Right lobe of liver (tissue), 6 donors: ENCODE results near the gene TM2D3. TPM values are rescaled to one million over a fixed set of nuclear protein-coding genes. Genes with fewer than 3 reads are reported as not detected.
"Not testable (repeated sequence)": the region's sequence is repeated elsewhere in the genome, so short reads cannot be mapped to it uniquely, and the experiment has no call there.

Source experiments
- ATAC-seq, 4 donors: fragments of 200-7000 bp; cut with Tn5 transposase; one replicate each; pipeline ENCODE4 v1.9.1; 2020; ENCODE audit warnings: mild to moderate bottlenecking in 4 of 4, moderate library complexity in 4 of 4
- DNase-seq, 3 donors: peaks; one replicate each; pipeline ENCODE4 v3.0.0-alpha.2; 2020
- H3K27ac ChIP-seq, 3 donors: fragments of 200-600 bp; one replicate each; pipeline ENCODE4 v1.8.0; 2022
- H3K27me3 ChIP-seq, 2 donors: fragments of 200-600 bp; one replicate each; pipeline ENCODE4 v1.8.0; 2022
- H3K36me3 ChIP-seq, 4 donors: fragments of 200-600 bp; sonication (generic) in 1 of 4; one replicate each; pipeline versions ENCODE4 v1.5.1 to v1.8.0; 2017 to 2022; ENCODE audit warnings: control low read depth in 1 of 4
- H3K4me1 ChIP-seq, 4 donors: fragments of 200-600 bp; sonication (generic) in 1 of 4; one replicate each; pipeline versions ENCODE4 v1.5.1 to v1.8.0; 2017 to 2022; ENCODE audit warnings: control low read depth in 1 of 4
- H3K4me3 ChIP-seq, 3 donors: fragments of 200-600 bp; one replicate each; pipeline ENCODE4 v1.8.0; 2022
- H3K9me3 ChIP-seq, 4 donors: fragments of 200-600 bp; sonication (generic) in 1 of 4; one replicate each; pipeline versions ENCODE4 v1.5.1 to v1.8.0; 2017 to 2022; ENCODE audit warnings: control low read depth in 1 of 4
- POLR2A ChIP-seq: fragments of 450-650 bp; IDR thresholded peaks from one replicate; pipeline ENCODE4 v1.6.1; 2017; ENCODE audit warnings: antibody characterized with exemption, mild to moderate bottlenecking
- WGBS: methylation state at CpG from one replicate; pipeline ENCODE4 v1.1.6; 2018; ENCODE audit warnings: low coverage, low lambda C conversion rate; ENCODE audit not compliant: insufficient coverage; ENCODE audit errors: missing lambda C conversion rate; 5-methylcytosine and 5-hydroxymethylcytosine counted together
- intact Hi-C, 2 donors: fragments of 100-400 bp; cut with DNase I; formaldehyde crosslinking; loops; one replicate each; pipeline versions ENCODE4 v1.11.2 to v1.14.1; 2022
- total RNA-seq, 6 experiments: library from RNA; depleted of rRNA in 2 of 6; stranded (reverse); fragments of >200 nt in 2 of 6; fragmentation: NEBNext Ultra II Directional in 3 of 6; extraction: Animal tissue kit (Norgen Biotek cat#: 25700) in 3 of 6; gene quantifications; one replicate each; pipeline versions ENCODE4 v1.1.0 to v1.2.4, GENCODE V29; 2016 to 2023
- TF ChIP-seq, protein P1 (sequence below), 4 donors: fragments of 200-600 bp in 3 of 4; fragments of 450-650 bp in 1 of 4; IDR thresholded peaks; one replicate each; pipeline versions ENCODE4 v1.5.1 to v1.8.0; 2016 to 2022; ENCODE audit warnings: antibody characterized with exemption in 4 of 4, mild to moderate bottlenecking in 2 of 4
- donor health status: DM: no; HTN: yes; CAD: no.
- donor health status: DM: no; HTN: no; CAD: no.
- donor health status: DM: no; HTN: no; CAD: no.
- donor health status: DM: no; HTN: yes; CAD: no.
- donor health status: DM: no; HTN: yes; CAD: no.

The TM2D3 gene
- total RNA-seq, 6 experiments from 2014 or later: 29.5 to 46.9 (median 40.8) TPM

- Histone ChIP-seq H3K36me3 (peaks cover 0 to 12% (median 2%) of the 10 kb centered on the region in 4 donors), H3K27me3 (no peaks in the 10 kb centered on the region), H3K27ac (no peak overlapping the region), H3K4me1 (peaks cover 0 to 10% (median 5%) of the 10 kb centered on the region in 4 donors), H3K4me3 (no peak overlapping the region), H3K9me3 (no peaks in the 10 kb centered on the region)
- 92% methylated on average over 3 of the region's 3 CpGs for WGBS
- intact Hi-C loops: no loop called here
- no peak for DNase-seq
- no peak for ATAC-seq
- TF ChIP-seq, protein P1, sequence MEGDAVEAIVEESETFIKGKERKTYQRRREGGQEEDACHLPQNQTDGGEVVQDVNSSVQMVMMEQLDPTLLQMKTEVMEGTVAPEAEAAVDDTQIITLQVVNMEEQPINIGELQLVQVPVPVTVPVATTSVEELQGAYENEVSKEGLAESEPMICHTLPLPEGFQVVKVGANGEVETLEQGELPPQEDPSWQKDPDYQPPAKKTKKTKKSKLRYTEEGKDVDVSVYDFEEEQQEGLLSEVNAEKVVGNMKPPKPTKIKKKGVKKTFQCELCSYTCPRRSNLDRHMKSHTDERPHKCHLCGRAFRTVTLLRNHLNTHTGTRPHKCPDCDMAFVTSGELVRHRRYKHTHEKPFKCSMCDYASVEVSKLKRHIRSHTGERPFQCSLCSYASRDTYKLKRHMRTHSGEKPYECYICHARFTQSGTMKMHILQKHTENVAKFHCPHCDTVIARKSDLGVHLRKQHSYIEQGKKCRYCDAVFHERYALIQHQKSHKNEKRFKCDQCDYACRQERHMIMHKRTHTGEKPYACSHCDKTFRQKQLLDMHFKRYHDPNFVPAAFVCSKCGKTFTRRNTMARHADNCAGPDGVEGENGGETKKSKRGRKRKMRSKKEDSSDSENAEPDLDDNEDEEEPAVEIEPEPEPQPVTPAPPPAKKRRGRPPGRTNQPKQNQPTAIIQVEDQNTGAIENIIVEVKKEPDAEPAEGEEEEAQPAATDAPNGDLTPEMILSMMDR (IDR thresholded peaks at IDR 0.05): no peak
- TF ChIP-seq POLR2A: no peak
These were observed 15.1 kb downstream of the TM2D3 start for GRCh38 chr15:101637038-101637437.

- DNase-seq (no peak), ATAC-seq (no peak)
- no peak for TF ChIP-seq POLR2A
- TF ChIP-seq, protein P1 (IDR thresholded peaks at IDR 0.05): no peak
- Histone ChIP-seq H3K9me3 (no peaks in the 10 kb centered on the region), H3K4me3 (no peak overlapping the region), H3K4me1 (peaks cover 0 to 10% (median 5%) of the 10 kb centered on the region in 4 donors), H3K27me3 (no peaks in the 10 kb centered on the region), H3K27ac (no peak overlapping the region), H3K36me3 (peaks cover 0 to 10% (median 0%) of the 10 kb centered on the region in 4 donors)
- 68% methylated on average over 6 of the region's 7 CpGs for WGBS
- intact Hi-C loops: no loop called here
These were observed 16.0 kb downstream of the TM2D3 start for GRCh38 chr15:101635944-101636727.

DNA sequence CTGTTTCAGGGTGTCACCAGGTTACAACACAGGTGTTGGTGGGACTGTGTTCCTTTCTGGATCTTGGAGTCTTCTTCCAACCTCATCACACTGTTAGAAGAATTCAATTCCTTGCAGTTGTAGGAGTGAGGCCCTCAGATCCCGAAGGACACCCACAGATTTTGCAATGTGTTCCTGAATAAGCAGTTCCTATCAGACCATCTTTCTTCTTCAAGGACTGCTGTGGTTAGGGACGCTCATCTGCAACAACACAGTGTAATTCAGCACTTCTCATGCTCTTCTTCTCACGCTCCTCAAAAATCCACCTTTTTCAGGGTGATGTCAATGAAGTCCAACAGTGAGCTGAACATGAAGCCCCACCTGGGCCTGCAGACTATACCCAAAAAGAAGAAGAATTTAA lies 18.8 kb downstream of the TM2D3 start:
- 91% methylated on average over 3 of the region's 3 CpGs for WGBS
- no peak for ATAC-seq
- no peak for DNase-seq
- TF ChIP-seq POLR2A: no peak
- TF ChIP-seq, protein P1 (IDR thresholded peaks at IDR 0.05): no peak
- intact Hi-C loops: no loop called here
- Histone ChIP-seq H3K4me1 (peaks cover 0 to 10% (median 3%) of the 10 kb centered on the region in 4 donors), H3K4me3 (no peak overlapping the region), H3K27ac (no peak overlapping the region), H3K36me3 (no peaks in the 10 kb centered on the region), H3K9me3 (no peaks in the 10 kb centered on the region), H3K27me3 (no peaks in the 10 kb centered on the region)

DNA sequence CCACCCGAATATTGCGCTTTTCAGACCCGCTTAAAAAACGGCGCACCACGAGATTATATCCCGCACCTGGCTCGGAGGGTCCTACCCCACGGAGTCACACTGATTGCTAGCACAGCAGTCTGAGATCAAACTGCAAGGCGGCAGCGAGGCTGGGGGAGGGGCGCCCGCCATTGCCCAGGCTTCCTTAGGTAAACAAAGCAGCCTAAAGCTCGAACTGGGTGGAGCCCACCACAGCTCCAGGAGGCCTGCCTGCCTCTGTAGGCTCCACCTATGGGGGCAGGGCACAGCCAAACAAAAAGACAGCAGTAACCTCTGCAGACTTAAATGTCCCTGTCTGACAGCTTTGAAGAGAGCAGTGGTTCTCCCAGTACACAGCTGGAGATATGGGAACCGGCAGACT lies 25.5 kb downstream of the TM2D3 start:
- DNase-seq, ATAC-seq, H3K4me3 ChIP-seq, intact Hi-C loops, H3K27ac ChIP-seq, H3K9me3 ChIP-seq, H3K4me1 ChIP-seq, H3K36me3 ChIP-seq, H3K27me3 ChIP-seq: not testable (repeated sequence)
- no CpG with 5 or more reads among the region's 15 CpGs for WGBS

GRCh38 chr15:101625980-101626379 lies 26.2 kb downstream of the TM2D3 start:
- intact Hi-C loops: no loop called here
- TF ChIP-seq, protein P1 (IDR thresholded peaks at IDR 0.05): no peak
- TF ChIP-seq POLR2A: no peak
- Histone ChIP-seq H3K36me3 (no peaks in the 10 kb centered on the region), H3K27me3 (no peaks in the 10 kb centered on the region), H3K4me3 (no peak overlapping the region), H3K27ac (no peak overlapping the region), H3K9me3 (no peaks in the 10 kb centered on the region), H3K4me1 (no peaks in the 10 kb centered on the region)
- WGBS: 100% methylated on average over 1 of the region's 1 CpG
- ATAC-seq (peak in 1 of 4 donors; percentile 51), DNase-seq (no peak)
